HG02943 (cell line): Measurements from ENCODE around the gene UBA52.

Source experiments
- ATAC-seq: cut with Tn5 transposase; IDR thresholded peaks from one replicate; pipeline ENCODE4 v1.9.1; 2021; ENCODE audit warnings: mild to moderate bottlenecking, low read depth, moderate library complexity; ENCODE audit not compliant: unreplicated experiment

The UBA52 gene

DNA sequence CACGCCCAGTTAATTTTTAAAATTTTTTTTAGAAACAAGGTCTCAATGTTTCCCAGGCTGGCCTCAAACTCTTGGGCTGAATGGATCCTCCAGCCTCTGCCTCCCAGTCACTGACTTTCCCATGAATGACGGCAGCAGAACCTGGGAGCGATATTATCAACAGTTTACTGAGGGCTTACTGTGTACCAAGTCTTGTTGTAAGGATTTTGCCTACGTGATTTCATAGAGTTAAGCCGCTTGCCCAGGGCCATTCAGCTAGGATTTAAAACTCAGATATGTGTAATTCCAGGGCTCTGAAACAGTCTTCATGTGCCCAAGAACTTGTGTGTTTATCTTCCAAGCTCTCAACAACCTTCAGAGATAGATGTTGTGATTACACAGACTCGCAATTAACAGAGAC lies 20.0 kb upstream of the UBA52 start:
- no peak for ATAC-seq

DNA sequence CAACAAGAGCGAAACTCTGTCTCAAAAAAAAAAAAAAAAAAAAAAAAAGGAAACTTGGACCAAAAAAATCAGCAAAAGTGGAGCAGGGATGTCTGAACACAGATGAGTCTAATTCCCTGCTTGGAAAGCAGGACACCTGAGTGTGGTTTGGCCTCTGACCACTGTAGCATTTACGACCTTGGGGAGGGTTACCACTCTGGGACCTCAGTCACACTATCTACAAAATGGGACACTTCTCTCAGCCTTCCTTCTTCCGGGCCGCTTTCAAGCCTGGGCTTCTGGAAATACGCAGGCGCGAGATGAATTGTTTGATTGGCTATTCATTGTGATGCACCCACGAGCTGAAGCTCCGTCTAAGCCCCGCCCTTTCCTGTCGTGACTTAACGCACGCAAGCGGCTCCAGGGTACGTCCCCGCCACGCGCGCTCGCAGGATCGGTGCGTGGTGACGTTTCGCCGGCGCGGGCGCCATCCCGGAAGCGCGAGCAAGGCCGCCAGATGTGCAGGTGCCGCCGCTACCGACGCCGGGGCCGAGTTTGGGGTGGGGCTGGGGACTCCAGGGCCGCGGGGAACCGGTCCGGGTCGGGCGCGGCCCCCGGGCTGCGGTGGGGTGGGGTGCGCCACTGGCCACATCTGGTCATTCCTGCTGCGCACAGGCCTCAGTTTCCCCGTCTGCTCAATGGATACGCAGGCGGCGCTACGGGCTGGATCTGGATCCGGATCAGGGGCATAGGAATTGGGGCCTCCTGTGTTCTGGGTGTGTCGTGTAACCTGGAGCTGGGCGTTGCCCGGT lies 14.1 kb upstream of the UBA52 start, which contains the start of gene KXD1:
Gene KXD1, plus strand, starts transcription at position 460 of the 791 bp plus-strand sequence. CDS start 4,187 bp downstream, outside the sequence.
- ATAC-seq = peak; percentile 92

DNA sequence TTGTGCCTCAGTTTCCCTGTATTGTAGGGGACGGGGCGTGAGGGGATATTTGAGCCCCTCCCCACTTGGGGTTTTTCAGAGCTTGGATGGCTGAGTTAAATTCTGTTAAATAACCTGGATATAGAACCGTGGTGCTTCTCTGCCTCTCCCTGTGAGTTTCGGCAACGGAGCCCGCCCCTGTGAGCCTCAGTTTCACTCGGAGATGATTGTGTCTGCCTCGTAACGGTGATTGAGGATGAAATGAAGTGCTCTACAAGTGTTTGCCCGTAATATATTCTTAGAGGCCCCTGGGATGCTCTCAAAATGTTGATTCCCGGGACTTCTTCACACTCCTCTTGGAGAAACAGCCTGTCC lies 13.5 kb upstream of the UBA52 start:
- no peak for ATAC-seq

DNA sequence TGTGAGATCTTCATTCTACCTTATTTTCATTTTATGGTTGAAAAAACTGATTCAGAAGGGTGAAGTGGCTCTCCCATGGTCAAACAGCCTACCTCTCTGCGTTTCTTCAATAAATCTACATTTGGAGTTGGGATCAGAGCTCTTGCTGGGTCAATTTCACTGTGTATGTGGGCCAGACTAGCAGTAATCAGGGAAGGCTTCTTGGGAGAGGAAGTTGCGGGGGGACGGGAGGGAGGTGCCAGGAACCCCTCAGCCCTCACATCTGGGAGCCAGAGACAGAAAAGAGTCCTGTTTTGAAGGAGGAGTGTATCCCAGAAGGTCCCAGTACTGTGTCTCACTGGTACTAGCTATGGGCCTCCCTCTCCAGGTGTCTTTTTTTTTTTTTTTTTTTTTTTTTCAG lies 13.1 kb upstream of the UBA52 start:
- ATAC-seq = no peak

DNA sequence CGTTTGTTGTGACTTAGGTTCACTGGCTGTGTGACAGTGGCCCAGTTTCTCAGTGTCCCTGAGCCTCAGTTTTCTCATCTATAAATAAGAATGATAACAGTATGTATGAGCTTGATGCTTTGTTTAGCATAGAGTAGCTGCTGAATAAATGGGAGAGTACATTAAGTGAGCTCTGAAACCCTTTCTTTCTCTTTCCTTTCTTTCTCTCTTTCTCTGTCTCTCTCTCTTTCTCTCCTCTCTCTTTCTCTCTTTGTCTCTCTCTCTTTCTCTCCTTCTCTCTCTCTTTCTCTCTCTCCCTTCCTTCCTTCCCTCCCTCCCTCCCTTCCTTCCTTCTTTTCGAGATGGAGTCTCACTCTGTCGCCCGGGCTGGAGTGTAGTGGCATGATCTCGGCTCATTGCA lies 12.0 kb upstream of the UBA52 start:
- no peak for ATAC-seq

DNA sequence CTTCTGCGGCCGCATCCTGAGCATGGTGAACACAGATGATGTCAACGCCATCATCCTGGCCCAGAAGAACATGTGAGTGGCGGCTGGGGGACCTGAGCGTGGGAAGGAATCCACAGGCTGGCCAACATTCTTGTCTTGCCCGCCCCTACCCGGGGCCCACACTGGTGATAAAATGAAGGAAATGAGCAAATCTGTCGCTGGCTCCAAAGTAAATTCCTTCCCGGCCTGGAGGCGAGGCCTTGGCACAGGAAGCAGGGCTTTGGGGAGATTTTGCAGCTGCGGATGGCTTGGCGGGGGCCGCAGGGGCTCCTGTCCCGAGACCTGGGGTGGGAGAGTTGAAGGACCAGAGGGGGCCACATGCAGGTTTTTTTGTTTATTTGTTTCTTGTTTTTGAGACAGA lies 9.6 kb upstream of the UBA52 start:
- ATAC-seq = no peak

DNA sequence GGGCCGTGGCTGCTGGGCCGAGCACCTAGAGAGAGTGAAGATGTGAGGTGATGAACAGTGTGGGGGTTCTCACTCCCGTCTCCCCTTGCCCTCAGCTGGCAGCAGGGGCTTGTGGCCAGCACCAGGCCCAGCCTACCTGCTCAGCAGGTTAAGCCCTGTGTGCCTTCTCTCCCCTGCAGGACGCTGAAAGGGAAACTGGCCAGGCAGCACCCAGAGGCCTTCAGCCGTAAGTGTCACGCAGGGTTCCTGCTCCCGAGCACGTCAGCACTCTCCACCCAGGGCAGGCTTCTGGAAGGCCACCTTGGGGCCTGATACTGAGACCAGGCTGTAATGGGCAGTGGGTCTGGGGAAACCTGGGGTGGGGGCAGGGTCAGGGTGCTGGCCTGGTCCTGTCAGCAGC lies 4.7 kb upstream of the UBA52 start:
- ATAC-seq = no peak

DNA sequence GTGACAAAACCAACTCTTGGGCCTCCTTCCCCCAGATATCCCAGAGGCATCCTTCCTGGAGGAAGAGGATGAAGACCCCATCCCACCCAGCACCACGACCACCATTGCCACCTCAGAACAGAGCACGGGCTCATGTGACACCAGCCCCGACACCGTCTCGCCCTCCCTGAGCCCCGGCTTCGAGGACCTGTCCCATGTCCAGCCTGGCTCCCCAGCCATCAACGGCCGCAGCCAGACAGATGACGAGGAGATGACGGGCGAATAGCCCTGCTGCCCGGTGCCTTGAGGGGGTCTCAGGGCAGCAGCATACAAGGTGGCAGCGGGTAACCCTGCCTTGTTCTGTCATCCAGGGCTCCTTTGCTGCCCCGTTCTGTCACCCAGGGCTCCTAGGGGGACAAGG lies 3.3 kb upstream of the UBA52 start:
- no peak for ATAC-seq

DNA sequence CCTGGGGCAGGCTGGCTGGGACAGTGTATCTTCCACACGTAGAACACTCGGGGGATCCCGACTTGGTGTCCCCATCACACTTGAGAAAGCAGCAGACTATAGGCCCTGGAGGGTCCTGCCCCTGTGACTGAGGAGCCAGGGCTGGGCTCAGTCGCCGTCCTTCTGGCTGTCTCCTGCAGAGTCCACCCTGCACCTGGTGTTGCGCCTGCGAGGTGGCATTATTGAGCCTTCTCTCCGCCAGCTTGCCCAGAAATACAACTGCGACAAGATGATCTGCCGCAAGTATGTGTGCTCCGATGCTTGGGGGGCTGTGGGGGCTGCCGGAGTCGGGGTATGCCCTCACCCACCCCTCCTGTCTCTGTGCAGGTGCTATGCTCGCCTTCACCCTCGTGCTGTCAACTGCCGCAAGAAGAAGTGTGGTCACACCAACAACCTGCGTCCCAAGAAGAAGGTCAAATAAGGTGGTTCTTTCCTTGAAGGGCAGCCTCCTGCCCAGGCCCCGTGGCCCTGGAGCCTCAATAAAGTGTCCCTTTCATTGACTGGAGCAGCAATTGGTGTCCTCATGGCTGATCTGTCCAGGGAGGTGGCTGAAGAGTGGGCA lies 3.1 kb downstream of the UBA52 start:
- no peak for ATAC-seq

DNA sequence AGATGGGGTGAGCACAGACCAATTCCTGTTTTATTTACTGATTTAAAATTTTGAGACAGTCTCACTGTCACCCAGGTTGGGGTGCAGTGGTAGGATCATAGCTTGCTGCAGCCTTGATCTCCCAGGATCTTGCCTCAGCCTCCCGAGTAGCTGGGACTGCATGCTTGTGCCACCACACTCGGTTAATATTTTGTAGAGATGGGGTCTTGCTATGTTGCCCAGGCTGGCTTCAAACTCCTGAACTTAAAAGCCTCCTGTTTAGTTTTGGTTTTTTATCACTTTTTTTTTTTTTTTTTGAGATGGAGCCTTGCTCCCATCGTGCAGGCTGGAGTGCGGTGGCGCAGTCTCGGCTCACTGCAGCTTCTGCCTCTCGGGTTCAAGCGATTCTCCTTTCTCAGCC lies 4.7 kb downstream of the UBA52 start:
- no peak for ATAC-seq

DNA sequence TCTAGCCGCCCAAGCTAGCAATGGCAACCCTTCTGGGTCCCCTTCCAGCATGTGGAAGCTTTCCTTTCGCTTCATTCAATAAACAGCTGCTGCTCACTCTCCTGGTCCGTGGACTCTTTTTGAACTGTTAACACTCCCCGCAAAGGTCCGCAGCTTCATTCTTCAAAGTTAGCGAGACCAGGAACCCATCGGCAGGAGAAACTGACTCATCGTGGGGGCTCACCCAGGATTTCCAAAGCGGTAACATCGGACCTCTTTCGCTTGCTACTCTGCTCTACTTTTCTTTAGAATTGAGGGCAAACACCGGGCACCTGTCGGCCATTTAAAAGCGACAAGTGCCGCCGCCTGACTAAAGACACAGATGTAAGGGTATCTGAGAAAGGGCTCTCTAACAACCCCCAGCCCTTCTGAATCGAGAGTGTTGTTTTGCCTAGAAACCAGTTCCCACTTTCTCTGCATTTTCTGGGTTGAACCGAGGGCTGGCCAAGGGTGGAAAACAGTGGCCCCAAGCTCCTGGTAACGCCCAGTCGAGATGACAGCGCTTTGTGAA lies 5.8 kb downstream of the UBA52 start:
- ATAC-seq = no peak

DNA sequence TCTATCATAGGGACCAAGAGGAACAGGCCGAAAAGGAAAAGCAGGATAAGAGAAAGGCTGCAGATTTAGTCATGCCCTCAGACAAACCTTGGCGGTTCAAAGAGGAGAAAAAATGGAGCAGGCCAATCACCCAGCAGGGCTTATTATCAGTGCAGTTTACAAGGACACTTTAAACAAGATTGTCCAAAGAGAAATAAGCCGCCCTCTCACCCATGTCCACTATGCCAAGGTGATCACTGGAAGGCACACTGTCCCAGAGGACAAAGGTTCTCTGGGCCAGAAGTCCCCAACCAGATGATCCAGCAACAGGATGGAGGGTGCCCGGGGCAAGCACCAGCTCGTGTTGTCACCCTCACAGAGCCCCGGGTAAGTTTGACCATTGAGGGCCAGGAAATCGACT lies 8.7 kb downstream of the UBA52 start:
- ATAC-seq = no peak

DNA sequence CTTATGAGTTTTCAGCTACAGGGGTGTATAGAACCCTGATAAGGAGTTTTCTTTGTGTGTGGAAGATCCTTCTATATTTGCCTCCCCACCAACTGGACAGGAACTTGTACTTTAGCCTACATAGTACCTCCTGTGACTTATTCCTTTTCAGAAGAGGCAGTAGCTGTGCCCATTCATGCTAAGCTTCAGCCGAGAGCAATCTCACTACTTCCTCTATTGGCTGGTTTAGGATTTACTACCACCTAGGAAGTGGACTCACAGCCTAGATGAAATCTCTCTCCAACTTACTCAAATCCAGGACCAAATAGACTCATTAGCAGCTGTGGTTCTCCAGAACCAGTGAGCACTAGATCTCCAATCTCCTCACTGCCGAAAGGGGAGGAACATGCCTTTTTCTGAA lies 14.6 kb downstream of the UBA52 start:
- ATAC-seq = no peak

DNA sequence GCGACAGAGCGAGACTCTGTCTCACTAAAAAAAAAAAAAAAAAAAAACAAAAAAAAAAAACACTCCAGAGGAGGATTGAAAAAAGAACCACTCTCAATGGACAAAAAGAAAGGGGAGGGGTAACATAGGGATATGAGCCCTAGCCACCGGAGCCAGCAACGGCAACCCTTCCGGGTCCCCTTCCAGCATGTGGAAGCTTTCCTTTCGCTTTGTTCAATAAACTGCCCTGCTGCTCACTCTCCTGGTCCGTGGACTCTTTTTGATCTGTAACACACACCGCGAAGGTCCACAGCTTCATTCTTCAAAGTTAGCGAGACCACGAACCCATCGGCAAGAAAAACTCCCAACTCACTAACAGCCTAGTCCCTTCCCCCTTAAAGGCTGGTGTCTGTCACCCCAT lies 15.9 kb downstream of the UBA52 start:
- ATAC-seq = no peak

DNA sequence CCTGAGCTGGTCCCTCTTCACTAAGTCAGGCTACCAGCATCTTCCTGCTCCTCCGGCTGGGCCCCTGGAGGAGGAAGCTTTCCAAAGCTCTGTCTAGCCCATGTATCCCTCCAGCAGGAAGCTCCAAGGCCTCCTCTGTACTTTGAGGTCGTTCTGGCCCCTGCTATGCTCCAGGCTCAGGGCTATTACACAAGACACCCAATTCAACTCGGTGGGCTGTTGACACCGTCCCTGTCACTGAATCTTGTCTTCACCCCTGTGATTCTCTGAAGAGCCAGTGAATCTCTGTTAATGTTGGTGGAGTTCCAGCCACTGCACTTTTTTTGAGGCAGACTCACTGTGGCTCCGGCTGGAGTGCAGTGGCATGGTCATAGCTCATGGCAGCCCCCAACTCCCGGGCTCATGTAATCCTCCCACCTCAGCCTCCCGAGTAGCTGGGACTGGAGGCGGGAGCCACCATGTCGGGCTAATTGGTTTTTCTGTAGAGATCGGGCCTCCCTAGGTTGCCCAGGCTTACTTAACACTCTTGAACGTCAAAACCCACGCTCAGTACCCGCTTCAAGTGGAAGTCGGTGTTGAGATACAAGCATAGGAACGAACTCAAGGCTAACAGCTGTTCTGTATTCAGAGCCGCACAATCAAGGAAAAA lies 16.4 kb downstream of the UBA52 start:
- peak; percentile 3 for ATAC-seq

DNA sequence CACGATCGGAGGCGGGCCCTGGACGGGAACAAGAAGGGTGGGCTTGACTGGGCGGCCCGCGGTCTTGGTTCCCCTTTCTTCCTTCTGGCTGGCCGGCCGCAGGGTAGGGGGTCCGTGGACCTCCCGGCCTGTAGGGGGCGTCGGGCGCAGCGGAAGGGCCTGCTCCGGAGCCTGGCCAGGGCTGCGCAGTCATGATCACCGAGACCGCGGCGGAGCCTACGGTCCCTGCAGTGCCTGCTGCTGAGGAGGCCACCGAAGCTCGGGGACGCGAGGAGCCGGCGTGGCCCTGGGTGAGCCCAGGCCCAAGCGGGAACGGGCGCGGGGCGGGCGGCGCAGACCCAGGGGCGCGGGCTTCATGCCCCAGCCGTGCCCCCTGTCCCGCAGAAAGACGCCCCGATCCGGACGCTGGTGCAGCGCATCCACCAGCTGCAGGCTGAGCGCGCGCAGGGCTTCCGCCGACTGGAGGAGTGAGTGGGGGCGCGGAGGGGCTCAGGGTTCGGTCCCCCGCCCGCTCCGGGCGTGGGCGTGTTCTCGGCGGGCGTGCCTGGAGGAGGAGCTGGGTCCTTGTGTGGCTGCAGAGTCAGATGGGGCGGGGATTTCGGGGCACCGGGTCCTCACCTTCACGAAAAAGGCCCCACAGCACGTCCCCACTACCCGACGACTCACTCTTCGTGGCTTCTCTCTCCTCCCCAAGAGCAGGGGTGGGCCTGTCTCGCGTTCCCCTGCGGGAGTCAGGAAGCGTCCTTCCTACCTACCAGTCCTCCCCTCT lies 17.1 kb downstream of the UBA52 start, which contains the start of gene REX1BD:
Gene REX1BD, plus strand, starts transcription at position 188 of the 769 bp plus-strand sequence. Its CDS starts 4 bp downstream, at position 192.
- peak; percentile 55 for ATAC-seq

DNA sequence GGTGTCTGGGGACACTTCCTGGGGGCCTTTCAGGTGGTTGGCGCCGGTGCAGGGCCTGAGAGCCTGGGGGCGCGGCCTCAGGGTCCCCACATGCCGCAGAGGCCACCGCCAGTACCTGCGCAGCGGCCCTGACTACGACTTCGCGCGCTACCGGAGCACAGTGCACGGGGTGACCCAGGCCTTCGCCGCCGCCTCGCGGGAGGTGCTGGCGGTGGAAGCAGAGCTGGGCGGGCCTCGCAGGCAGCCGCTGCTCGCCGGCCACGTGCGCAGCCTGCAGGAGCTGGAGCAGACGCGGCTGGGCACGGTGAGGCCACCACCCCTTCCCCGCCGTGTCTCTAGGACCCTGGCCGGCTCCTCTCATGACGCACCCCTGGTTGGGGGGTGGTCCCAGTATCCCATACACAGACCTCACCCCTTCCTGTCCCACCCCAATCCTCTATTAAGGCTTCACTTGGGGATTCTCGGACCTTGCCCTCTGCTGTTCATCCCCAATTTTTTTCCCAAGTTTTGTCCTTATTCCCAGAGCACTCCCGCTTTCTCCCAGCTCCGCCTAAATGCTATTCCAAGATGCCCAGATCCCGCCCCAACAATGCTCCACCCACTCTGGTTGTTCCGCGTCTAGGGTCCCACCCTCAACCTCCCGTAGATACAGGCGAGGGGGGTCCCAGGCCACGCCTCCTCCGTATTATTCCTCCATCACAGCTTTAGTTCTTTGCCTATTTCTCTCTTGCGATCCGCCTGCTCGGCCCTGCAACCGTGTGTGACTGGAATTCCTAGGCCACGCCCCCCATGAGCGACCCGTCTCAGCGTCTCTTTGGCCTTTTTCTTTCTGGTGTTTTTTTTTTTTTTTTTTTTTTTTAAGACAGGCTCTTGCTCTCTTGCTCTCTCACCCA lies 18.0 kb downstream of the UBA52 start:
- ATAC-seq = peak; percentile 22

DNA sequence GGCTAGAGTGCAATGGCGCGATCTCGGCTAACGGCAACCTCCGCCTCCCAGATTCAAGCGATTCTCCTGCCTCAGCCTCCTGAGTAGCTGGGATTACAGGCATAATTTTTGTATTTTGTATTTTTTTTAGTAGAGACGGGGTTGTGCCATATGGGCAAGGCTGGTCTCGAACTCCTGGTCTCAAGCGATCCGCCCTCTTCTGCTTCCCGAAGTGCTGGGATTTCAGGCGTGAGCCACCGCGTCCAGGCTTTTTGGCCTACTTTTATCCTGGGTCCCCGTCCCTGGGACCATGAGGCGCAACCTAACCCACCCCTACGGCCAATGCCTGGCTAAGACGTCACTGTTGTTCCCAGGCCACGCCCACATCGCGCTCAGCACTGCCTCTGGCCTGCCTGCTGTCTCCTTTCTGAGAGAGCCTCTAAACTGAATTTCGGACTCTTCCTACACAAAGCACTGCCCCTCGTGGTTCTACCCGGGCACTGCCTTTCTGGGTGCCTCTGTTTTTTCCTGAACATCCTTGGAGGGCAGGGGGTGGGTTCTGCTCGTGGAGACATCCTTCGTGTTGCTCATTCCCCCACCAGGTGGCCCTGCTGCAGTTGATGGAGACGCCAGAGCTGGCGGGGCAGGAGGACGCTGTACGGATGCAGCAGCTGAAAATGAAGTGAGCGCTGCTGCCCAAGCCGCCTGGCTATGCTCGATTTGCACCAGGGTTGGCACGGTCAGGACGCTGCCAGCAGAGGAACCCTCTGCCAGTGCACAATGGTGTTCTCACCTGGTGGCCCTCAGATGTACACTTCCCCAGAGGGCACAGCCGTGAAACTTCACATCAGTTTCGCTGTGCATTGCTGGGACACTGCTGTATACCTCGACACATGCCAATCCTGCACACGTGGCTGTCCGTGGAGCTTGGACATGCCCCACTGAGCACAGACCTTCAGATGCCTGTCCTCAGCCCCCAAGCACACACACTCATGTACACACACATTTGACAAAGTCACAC lies 18.9 kb downstream of the UBA52 start:
- ATAC-seq = no peak
